GM12801 (cell line): Measurements from ENCODE around the gene SLC13A3.

Experiments used
- CTCF ChIP-seq: IDR thresholded peaks from one replicate; pipeline ENCODE4 v1.5.1; 2011; ENCODE audit warnings: control low read depth; ENCODE audit not compliant: insufficient read length; ENCODE audit errors: extremely low read depth

The SLC13A3 gene

GRCh38 chr20:46563170-46563859 lies 87.9 kb downstream of the SLC13A3 start:
- TF ChIP-seq CTCF = no peak

- peak; percentile 84 for TF ChIP-seq CTCF
Observed at GRCh38 chr20:46562373-46563169, 88.7 kb downstream of the SLC13A3 start.

GRCh38 chr20:46562009-46562372 lies 89.3 kb downstream of the SLC13A3 start:
- TF ChIP-seq CTCF = no peak

- TF ChIP-seq CTCF = no peak
Observed at GRCh38 chr20:46559685-46560440, 91.4 kb downstream of the SLC13A3 start.

GRCh38 chr20:46559001-46559400 lies 92.3 kb downstream of the SLC13A3 start:
- no peak for TF ChIP-seq CTCF

GRCh38 chr20:46558511-46558959 lies 92.7 kb downstream of the SLC13A3 start:
- no peak for TF ChIP-seq CTCF
